ENCODE results near the gene SAMD10.
"Not testable (repeated sequence)": the region's sequence is repeated elsewhere in the genome, so short reads cannot be mapped to it uniquely, and the experiment has no call there.

The SAMD10 gene

GRCh38 chr20:63968136-63968927 lies 11.1 kb downstream of the SAMD10 start:
- no peak for FAIRE-seq

- no peak for FAIRE-seq
Observed at GRCh38 chr20:63967330-63968135, 11.9 kb downstream of the SAMD10 start.

- no peak for FAIRE-seq
Observed at GRCh38 chr20:63966944-63967322, 12.5 kb downstream of the SAMD10 start.

GRCh38 chr20:63966172-63966943 lies 13.1 kb downstream of the SAMD10 start:
- no peak for FAIRE-seq

GRCh38 chr20:63964412-63964811 lies 15.0 kb downstream of the SAMD10 start:
- no peak for FAIRE-seq

GRCh38 chr20:63963784-63964301 lies 15.6 kb downstream of the SAMD10 start:
- no peak for FAIRE-seq

- no peak for FAIRE-seq
Observed at GRCh38 chr20:63963348-63963741, 16.1 kb downstream of the SAMD10 start.

- no peak for FAIRE-seq
Observed at GRCh38 chr20:63962426-63963347, 16.8 kb downstream of the SAMD10 start.

GRCh38 chr20:63961664-63962425 lies 17.6 kb downstream of the SAMD10 start:
- no peak for FAIRE-seq

GRCh38 chr20:63960654-63961621 lies 18.5 kb downstream of the SAMD10 start:
- FAIRE-seq = not testable (repeated sequence)

GRCh38 chr20:63959699-63960075 lies 19.8 kb downstream of the SAMD10 start:
- no peak for FAIRE-seq

- no peak for FAIRE-seq
Observed at GRCh38 chr20:63958964-63959698, 20.3 kb downstream of the SAMD10 start.

GRCh38 chr20:63958471-63958870 lies 21.0 kb downstream of the SAMD10 start:
- FAIRE-seq = no peak

- no peak for FAIRE-seq
Observed at GRCh38 chr20:63957690-63958441, 21.6 kb downstream of the SAMD10 start.

GRCh38 chr20:63957004-63957689 lies 22.3 kb downstream of the SAMD10 start:
- no peak for FAIRE-seq

GRCh38 chr20:63956664-63957003 lies 22.8 kb downstream of the SAMD10 start:
- no peak for FAIRE-seq

GRCh38 chr20:63955827-63956663 lies 23.4 kb downstream of the SAMD10 start, which contains the start of gene UCKL1:
UCKL1 (minus strand) TSS chr20:63956416; CDS start chr20:63956372, 44 bp downstream.
- FAIRE-seq = no peak

Data from islet of Langerhans (tissue), 1 donor.